GM12865 (cell line): ENCODE results near the gene GANC.

Source experiments
- DNase-seq: peaks from one replicate; pipeline ENCODE4 v3.0.0; 2010; ENCODE audit warnings: low read depth
- H3K4me3 ChIP-seq: 2 replicates; pipeline ENCODE4 v1.5.1; 2011; ENCODE audit warnings: mild to moderate bottlenecking, low read depth, low read length, control low read depth
- CTCF ChIP-seq: IDR thresholded peaks from 2 replicates; pipeline ENCODE4 v1.5.1; 2011; ENCODE audit warnings: low read length, control low read depth, low read depth, inconsistent platforms; ENCODE audit not compliant: insufficient read depth; ENCODE audit errors: missing control alignments

The GANC gene

GRCh38 chr15:42239528-42240182 lies 33.3 kb upstream of the GANC start:
- no peak for TF ChIP-seq CTCF
- H3K4me3 ChIP-seq: no peak overlapping the region

DNA sequence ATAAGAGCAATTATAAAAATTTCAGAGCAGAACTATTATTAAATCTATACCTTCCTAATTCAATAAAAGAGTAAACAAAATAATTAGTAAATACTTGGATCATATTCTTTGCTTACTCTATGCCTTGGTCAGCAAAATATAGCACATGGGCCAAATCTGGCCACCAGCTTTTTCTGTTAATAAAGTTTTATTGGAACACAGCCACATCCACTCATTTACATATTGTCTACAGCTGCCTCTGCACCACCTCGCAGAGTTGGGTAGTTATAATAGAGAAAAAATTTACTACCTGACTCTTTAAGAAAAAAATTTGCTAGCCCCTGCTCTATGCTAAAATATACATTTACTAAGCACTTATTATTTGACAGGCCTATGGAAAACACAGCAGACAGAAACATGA lies 32.2 kb upstream of the GANC start:
- TF ChIP-seq CTCF: no peak
- DNase-seq: no peak
- H3K4me3 ChIP-seq: no peak overlapping the region

More at GRCh38 chr15:42239528-42240182, 33.3 kb upstream of the GANC start:
- DNase-seq: no peak

- no peak for TF ChIP-seq CTCF
- DNase-seq: no peak
- H3K4me3 ChIP-seq: no peak overlapping the region
Measured at GRCh38 chr15:42253300-42253699, 19.7 kb upstream of the GANC start.

GRCh38 chr15:42264795-42265194 lies 8.2 kb upstream of the GANC start:
- no peak for TF ChIP-seq CTCF

DNA sequence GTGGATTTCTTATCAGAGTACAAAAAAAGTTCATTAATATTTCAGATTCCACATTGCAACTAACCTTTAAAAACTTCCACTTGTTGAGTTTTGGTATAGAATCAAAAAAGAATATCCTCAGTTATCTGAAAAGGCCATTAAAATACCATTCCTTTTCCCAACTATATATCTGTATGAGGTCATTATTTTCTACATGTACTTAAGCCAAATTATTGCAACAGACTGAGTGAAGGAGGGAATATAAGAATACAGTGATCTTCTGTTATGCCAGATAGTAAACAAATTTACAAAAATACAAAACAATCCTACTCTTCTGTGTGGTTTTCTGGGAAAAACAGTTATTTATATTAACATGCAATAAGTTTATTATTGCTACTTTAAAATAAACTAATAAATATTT lies 5.7 kb upstream of the GANC start:
- TF ChIP-seq CTCF: no peak
- H3K4me3 ChIP-seq: no peak overlapping the region
- DNase-seq: no peak

More at GRCh38 chr15:42264795-42265194, 8.2 kb upstream of the GANC start:
- DNase-seq: no peak
- H3K4me3 ChIP-seq: no peak overlapping the region

- no peak for TF ChIP-seq CTCF
- DNase-seq: no peak
- no peak overlapping the region for H3K4me3 ChIP-seq
Measured at GRCh38 chr15:42270551-42270950, 2.5 kb upstream of the GANC start.

DNA sequence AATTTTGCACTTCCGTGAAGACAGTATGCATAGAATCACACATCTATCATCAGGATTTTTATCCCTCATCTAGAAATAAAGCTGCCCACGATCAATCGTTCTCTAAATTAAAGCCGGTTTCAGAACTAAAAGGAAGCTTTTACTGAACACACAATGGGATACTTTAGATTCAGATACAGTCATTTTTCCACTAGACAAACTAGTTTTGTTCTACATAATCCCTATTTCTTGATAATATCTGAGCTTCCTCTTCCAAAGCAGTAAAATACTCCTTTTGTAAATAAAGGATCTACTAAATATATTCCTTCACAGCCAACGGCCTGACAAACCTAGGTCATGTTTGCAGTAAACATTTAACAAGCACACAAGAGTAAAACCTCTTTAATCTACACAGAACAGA lies 2.0 kb upstream of the GANC start:
- TF ChIP-seq CTCF: no peak
- peak overlapping the region; percentile 4; the same call in 1 of the 2 replicates for H3K4me3 ChIP-seq
- no peak for DNase-seq
